ENCODE results near the gene FRMD3.

FRMD3 gene

GRCh38 chr9:83234541-83234940 lies 303.7 kb downstream of the FRMD3 start:
- no peak for DNase-seq (ENCODE audit: low read depth in 1 of 2, low spot score in 1 of 2)
- in situ Hi-C loops (cut with HindIII; ENCODE audit: low pct_unique_long_range_greater_than_20kb, low sequenced_read_pairs): no loop called here
- no peak for TF ChIP-seq JUND (IDR thresholded peaks at IDR 0.05; ENCODE audit: low read depth)

GRCh38 chr9:83233647-83234046 lies 304.6 kb downstream of the FRMD3 start:
- in situ Hi-C loops (cut with HindIII; ENCODE audit: low pct_unique_long_range_greater_than_20kb, low sequenced_read_pairs): no loop called here

GRCh38 chr9:83231039-83231438 lies 307.2 kb downstream of the FRMD3 start:
- DNase-seq (ENCODE audit: low read depth in 1 of 2, low spot score in 1 of 2): no peak
- in situ Hi-C loops (cut with HindIII; ENCODE audit: low pct_unique_long_range_greater_than_20kb, low sequenced_read_pairs): no loop called here
- no peak for TF ChIP-seq JUND (IDR thresholded peaks at IDR 0.05; ENCODE audit: low read depth)

More at GRCh38 chr9:83233647-83234046, 304.6 kb downstream of the FRMD3 start:
- DNase-seq (ENCODE audit: low read depth in 1 of 2, low spot score in 1 of 2): no peak
- no peak for TF ChIP-seq JUND (IDR thresholded peaks at IDR 0.05; ENCODE audit: low read depth)

GRCh38 chr9:83220730-83221129 lies 317.5 kb downstream of the FRMD3 start:
- in situ Hi-C loops (cut with HindIII; ENCODE audit: low pct_unique_long_range_greater_than_20kb, low sequenced_read_pairs): no loop called here
- TF ChIP-seq JUND (IDR thresholded peaks at IDR 0.05; ENCODE audit: low read depth): no peak
- no peak for DNase-seq (ENCODE audit: low read depth in 1 of 2, low spot score in 1 of 2)

- in situ Hi-C loops (cut with HindIII; ENCODE audit: low pct_unique_long_range_greater_than_20kb, low sequenced_read_pairs): no loop called here
- no peak for TF ChIP-seq JUND (IDR thresholded peaks at IDR 0.05; ENCODE audit: low read depth)
- peak in 1 of 2 experiments; percentile 36 for DNase-seq (ENCODE audit: low read depth in 1 of 2, low spot score in 1 of 2)
These were observed 318.2 kb downstream of the FRMD3 start for GRCh38 chr9:83219924-83220438.

GRCh38 chr9:83219154-83219923 lies 318.9 kb downstream of the FRMD3 start:
- in situ Hi-C loops (cut with HindIII; ENCODE audit: low pct_unique_long_range_greater_than_20kb, low sequenced_read_pairs): no loop called here
- no peak for TF ChIP-seq JUND (IDR thresholded peaks at IDR 0.05; ENCODE audit: low read depth)
- DNase-seq (ENCODE audit: low read depth in 1 of 2, low spot score in 1 of 2): peak; percentile 68 to 89

- TF ChIP-seq JUND (IDR thresholded peaks at IDR 0.05; ENCODE audit: low read depth): no peak
- in situ Hi-C loops (cut with HindIII; ENCODE audit: low pct_unique_long_range_greater_than_20kb, low sequenced_read_pairs): no loop called here
- peak in 1 of 2 experiments; percentile 70 for DNase-seq (ENCODE audit: low read depth in 1 of 2, low spot score in 1 of 2)
These were observed 319.6 kb downstream of the FRMD3 start for GRCh38 chr9:83218411-83219090.

GRCh38 chr9:83209188-83209731 lies 328.9 kb downstream of the FRMD3 start:
- in situ Hi-C loops (cut with HindIII; ENCODE audit: low pct_unique_long_range_greater_than_20kb, low sequenced_read_pairs): no loop called here
- TF ChIP-seq JUND (IDR thresholded peaks at IDR 0.05; ENCODE audit: low read depth): no peak
- DNase-seq (ENCODE audit: low read depth in 1 of 2, low spot score in 1 of 2): no peak

GRCh38 chr9:83208065-83208850 lies 329.9 kb downstream of the FRMD3 start:
- DNase-seq (ENCODE audit: low read depth in 1 of 2, low spot score in 1 of 2): no peak
- TF ChIP-seq JUND (IDR thresholded peaks at IDR 0.05; ENCODE audit: low read depth): no peak
- in situ Hi-C loops (cut with HindIII; ENCODE audit: low pct_unique_long_range_greater_than_20kb, low sequenced_read_pairs): no loop called here

- in situ Hi-C loops (cut with HindIII; ENCODE audit: low pct_unique_long_range_greater_than_20kb, low sequenced_read_pairs): no loop called here
- TF ChIP-seq JUND (IDR thresholded peaks at IDR 0.05; ENCODE audit: low read depth): no peak
- peak in 1 of 2 experiments; percentile 70 for DNase-seq (ENCODE audit: low read depth in 1 of 2, low spot score in 1 of 2)
These were observed 334.2 kb downstream of the FRMD3 start for GRCh38 chr9:83204047-83204446.

- in situ Hi-C loops (cut with HindIII; ENCODE audit: low pct_unique_long_range_greater_than_20kb, low sequenced_read_pairs): no loop called here
- TF ChIP-seq JUND (IDR thresholded peaks at IDR 0.05; ENCODE audit: low read depth): no peak
- DNase-seq (ENCODE audit: low read depth in 1 of 2, low spot score in 1 of 2): no peak
These were observed 337.7 kb downstream of the FRMD3 start for GRCh38 chr9:83200531-83200930.

- no peak for TF ChIP-seq JUND (IDR thresholded peaks at IDR 0.05; ENCODE audit: low read depth)
- in situ Hi-C loops (cut with HindIII; ENCODE audit: low pct_unique_long_range_greater_than_20kb, low sequenced_read_pairs): no loop called here
- no peak for DNase-seq (ENCODE audit: low read depth in 1 of 2, low spot score in 1 of 2)
These were observed 338.4 kb downstream of the FRMD3 start for GRCh38 chr9:83199832-83200231.

Measured in T47D (cell line).